GM12872 (cell line): ENCODE measurements around the gene MMRN2.

ENCODE experiments used
- TF ChIP-seq, protein P1 (sequence below): IDR thresholded peaks from 3 replicates; pipeline ENCODE4 v1.5.1; 2011; ENCODE audit warnings: low read depth, mild to moderate bottlenecking, low read length, moderate library complexity; ENCODE audit not compliant: insufficient read depth

MMRN2 gene

DNA sequence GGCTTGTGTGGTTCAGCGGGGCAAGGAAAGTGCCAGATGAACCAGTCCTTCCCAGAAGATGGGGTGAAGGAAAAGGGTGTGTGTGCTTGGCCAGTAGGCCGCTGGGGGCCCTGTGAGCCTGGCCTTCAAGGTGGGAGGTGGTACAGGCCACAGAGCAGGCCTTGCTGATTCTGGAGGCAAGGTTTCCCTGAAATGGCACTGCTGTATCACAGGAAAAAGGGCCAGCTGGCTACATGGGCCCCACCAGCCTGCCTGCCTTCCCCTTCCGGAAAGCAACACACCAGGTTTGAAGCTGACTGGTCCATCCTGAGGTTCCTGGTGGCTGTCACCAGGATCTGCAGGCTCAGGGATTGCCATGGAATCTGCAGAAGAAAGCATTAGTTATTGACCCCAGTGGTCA, 12.5 kb downstream of the MMRN2 start:
- TF ChIP-seq, protein P1, sequence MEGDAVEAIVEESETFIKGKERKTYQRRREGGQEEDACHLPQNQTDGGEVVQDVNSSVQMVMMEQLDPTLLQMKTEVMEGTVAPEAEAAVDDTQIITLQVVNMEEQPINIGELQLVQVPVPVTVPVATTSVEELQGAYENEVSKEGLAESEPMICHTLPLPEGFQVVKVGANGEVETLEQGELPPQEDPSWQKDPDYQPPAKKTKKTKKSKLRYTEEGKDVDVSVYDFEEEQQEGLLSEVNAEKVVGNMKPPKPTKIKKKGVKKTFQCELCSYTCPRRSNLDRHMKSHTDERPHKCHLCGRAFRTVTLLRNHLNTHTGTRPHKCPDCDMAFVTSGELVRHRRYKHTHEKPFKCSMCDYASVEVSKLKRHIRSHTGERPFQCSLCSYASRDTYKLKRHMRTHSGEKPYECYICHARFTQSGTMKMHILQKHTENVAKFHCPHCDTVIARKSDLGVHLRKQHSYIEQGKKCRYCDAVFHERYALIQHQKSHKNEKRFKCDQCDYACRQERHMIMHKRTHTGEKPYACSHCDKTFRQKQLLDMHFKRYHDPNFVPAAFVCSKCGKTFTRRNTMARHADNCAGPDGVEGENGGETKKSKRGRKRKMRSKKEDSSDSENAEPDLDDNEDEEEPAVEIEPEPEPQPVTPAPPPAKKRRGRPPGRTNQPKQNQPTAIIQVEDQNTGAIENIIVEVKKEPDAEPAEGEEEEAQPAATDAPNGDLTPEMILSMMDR, result no peak

DNA sequence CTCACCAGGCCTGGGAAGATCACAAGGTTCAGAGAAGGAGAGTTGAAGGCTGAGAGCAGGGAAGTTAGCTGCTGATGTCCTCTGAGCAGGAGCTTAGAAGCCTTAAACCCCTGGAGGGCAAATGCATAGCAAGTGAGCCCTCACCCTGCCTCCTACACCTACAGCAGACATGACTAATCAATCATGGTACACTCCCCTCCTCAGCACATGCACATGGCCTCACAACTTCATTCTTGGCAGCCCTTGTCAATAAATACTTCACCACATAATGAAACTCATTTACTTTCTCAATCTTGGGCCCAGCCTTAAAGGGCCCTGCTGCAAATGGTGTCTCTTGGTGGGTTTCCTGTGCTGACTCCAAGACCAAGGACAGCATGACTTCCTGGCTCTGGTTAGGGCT, 12.9 kb downstream of the MMRN2 start:
- TF ChIP-seq, protein P1, result no peak

DNA sequence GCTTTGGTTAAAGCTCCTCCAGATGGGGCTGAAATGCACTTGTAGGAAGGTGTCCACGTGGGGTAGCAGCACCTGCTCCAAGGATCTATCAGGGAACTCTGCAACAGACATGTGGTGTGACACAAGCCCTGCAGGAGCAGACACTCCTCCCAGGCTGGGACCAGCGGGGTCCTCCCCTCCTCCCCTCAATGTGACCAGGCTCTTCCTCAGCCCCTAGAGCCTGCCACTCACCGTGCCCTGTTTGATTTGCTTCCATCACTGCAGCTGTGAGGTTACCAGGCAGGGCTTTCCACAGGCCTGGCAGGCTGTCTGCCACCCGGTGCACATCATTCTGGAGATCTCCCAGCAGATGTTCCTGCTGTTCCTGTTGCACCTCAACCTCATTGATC, 13.4 kb downstream of the MMRN2 start:
- TF ChIP-seq, protein P1, result no peak

DNA sequence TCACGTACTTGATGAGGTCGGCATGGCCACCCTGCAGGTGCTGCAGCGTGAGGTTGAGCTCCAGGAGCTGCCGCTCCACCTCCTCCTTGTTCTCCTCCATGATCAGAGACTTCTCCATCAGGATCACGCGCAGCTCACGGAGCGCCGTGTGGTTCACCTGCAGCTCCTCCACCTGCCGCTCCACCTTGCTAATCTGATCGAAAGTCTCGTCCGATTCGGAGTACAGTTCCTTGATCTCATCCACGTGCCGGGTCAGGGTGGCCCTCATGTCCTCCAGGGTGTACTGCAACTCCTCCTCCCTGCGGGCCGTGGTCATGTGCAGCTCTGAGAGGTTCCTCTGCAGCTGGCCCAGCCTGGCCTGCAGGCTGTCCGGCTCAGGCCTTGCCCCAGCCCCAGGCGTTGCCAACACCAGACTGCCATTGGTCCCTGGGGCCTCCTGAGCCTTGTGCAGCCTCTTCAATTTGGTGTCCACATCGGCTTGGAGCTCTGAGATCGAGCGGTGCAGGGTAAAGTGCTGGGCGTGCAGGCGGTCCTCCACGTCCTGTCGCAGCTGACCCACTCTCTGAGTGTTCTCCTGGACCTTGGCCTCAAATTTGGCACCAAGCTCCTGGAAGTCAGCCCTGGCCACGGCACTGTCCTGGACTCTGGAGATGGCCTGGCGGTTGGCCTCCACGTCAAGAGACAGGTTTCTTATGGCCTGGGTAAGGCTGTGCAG, 13.9 kb downstream of the MMRN2 start:
- TF ChIP-seq, protein P1, result no peak

DNA sequence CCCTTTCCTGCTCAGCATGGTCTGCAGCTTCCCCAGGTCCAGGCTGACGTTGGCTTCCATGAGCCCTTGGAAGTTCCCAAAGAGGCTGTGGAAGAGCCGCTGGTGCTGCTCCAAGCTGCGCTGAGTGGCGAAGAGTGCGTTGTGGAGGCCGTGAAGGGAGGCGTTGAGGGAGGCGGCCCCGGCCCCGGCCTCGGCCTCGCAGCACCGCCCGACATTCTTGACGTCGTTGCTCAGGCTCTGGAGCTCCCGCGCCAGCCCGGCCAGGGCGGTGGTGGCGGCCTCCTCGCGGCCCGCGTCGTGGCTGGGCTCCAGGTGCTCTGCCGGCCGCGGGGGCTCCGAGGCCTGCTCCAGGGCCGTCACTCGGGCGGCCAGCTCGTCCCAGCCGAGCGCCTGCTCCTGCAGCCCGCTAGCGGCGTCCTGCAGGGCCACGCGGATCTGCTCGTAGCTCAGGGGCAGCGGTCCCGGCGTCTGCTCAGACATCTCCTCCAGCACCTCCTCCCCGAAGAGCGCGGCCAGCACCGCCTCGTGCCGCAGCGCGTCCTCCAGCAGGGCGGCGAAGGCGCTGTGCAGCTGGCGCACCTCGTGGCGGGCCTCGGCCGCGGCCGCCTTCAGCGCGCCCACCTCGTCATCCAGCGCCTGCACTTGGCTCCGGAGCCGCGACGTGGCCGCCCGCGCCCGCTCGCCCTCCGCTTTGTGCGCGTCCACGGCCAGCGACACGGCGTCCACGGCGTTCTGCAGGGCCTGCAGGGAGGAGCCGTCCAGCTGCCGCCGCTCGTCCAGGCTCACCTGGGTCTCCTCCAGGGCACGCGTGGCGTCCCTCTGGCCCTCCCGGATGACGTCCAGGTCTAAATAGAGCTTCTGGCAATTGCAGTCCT, 14.7 kb downstream of the MMRN2 start:
- TF ChIP-seq, protein P1, result no peak

DNA sequence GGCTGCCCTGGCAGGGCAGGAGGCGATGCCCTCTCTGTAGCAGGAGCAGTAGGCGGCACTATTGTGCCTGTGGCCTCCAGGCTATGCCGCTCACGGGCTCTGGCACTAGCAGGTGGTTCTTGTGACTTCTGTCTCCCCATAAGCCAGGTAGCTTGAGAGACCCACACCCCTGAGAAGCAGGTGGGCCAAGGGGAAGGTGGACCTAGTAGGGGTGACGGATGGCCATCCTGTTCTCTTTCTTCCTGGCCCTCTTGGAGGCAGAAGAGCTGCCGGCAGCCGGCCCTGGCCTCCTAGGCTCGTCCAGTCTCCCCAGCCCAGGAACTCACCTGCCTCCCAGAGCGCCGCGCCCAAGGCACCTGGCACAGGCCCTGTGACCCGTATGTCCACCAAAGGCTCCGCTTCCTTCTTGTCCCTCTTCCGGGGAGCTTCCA, 15.4 kb downstream of the MMRN2 start:
- TF ChIP-seq, protein P1, result no peak

DNA sequence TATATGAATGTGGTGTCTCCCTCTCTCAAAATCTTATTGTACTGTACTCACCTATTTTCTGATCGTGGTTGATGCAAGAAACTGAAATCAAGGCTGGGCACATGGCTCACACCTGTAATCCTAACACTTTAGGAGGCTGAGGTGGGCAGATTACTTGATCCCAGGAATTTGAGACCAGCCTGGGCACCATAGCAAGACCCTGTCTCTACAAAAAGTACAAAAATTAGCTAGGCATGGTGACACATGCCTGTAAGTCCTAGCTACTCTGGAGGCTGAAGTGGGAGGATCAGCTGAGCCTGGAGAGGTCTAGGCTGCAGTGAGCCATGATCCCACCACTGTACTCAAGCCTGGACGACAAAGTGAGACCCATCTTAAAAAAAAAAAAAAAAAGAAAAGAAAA, 16.0 kb downstream of the MMRN2 start:
- TF ChIP-seq, protein P1, result no peak
